PC-9 (cell line): ENCODE measurements around the gene PVALB.

ENCODE experiments used
- CTCF ChIP-seq: fragments of 200-600 bp; sonication (generic); conservative IDR thresholded peaks from 2 replicates; pipeline ENCODE4 v1.6.1; 2017; ENCODE audit warnings: mixed run types, antibody characterized with exemption, mild to moderate bottlenecking, moderate library complexity
- EZH2 ChIP-seq: fragments of 200-600 bp; sonication (generic); IDR thresholded peaks from 2 replicates; pipeline ENCODE4 v1.8.0; 2017; ENCODE audit warnings: antibody characterized with exemption, low read depth

GRCh38 chr22:36823186-36823839 lies 6.5 kb upstream of the PVALB start:
- TF ChIP-seq CTCF, result no peak
- no peak for TF ChIP-seq EZH2
